GM12865 (cell line): Measurements from ENCODE around the gene KRT9.
"Not testable (repeated sequence)": the region's sequence is repeated elsewhere in the genome, so short reads cannot be mapped to it uniquely, and the experiment has no call there.

Experiments
- DNase-seq: peaks from one replicate; pipeline ENCODE4 v3.0.0; 2010; ENCODE audit warnings: low read depth
- H3K4me3 ChIP-seq: 2 replicates; pipeline ENCODE4 v1.5.1; 2011; ENCODE audit warnings: mild to moderate bottlenecking, low read depth, low read length, control low read depth
- CTCF ChIP-seq: IDR thresholded peaks from 2 replicates; pipeline ENCODE4 v1.5.1; 2011; ENCODE audit warnings: low read length, control low read depth, low read depth, inconsistent platforms; ENCODE audit not compliant: insufficient read depth; ENCODE audit errors: missing control alignments

The KRT9 gene

DNA sequence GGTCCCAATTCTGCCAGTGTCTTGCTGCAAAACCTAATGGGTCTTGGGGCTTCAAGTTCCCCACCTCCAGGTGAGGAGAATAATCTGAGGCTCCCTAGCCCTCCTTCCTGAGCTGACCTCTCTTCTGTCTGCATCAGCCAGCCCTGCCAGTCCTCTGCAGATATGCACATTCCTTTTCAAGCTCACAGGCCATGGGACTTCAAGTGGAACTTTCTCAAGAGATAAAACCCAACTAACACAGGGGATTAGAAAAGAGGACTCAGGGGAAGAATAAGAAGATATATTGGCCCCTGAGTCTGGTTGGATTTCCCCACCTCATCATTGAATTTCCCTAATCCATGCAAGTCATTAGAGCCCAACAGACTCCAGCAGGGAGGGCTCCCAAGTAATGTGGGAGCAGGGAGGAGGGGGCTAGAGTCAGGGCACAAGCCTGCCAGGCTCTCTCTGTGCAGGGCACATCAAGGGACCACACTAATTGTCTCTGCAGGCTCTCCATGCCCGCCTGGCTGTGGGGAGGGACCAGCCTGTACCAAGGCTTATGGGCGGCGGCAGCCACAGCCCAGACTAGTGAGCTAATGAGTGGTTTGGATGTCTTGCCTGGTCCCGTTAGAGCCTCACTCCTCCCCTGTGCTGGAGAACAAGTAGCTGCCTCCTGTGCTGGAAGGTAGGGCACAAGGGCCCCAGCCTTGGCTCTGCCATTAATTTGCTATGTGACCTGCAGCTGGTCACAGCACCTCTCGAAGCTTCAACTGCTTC is 13.6 kb upstream of the KRT9 start:
- TF ChIP-seq CTCF, result no peak
- DNase-seq, result no peak

DNA sequence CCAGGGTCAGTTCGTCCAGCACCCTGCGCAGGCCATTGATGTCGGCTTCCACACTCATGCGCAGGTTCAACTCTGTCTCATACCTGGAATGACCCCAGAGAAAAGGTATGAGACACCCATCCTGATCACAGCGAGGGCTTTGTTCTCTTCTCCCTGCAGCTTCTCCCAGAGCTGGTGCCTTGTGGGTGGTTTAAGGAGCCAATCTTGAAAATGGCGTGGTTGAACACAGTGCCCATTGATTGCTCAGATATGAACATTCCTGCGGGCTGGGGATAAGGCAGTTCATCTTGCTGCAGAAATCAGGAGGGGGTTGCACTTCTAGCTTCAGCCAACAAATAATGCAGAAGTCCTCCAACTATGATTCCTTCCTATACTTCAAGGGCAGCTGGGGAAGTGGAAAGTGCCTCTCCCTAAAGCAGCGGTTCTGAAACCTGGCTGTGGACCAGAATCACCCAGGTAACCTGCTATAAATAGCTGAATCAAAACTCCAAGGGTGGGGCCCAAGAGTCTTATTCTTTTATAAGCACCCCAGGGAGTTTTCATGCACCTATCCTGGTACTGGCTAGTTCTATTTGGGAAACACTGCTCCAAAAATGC is 12.6 kb upstream of the KRT9 start:
- H3K4me3 ChIP-seq, DNase-seq: not testable (repeated sequence)

More for the DNA sequence above, 13.6 kb upstream of the KRT9 start:
- no peak overlapping the region for H3K4me3 ChIP-seq

DNA sequence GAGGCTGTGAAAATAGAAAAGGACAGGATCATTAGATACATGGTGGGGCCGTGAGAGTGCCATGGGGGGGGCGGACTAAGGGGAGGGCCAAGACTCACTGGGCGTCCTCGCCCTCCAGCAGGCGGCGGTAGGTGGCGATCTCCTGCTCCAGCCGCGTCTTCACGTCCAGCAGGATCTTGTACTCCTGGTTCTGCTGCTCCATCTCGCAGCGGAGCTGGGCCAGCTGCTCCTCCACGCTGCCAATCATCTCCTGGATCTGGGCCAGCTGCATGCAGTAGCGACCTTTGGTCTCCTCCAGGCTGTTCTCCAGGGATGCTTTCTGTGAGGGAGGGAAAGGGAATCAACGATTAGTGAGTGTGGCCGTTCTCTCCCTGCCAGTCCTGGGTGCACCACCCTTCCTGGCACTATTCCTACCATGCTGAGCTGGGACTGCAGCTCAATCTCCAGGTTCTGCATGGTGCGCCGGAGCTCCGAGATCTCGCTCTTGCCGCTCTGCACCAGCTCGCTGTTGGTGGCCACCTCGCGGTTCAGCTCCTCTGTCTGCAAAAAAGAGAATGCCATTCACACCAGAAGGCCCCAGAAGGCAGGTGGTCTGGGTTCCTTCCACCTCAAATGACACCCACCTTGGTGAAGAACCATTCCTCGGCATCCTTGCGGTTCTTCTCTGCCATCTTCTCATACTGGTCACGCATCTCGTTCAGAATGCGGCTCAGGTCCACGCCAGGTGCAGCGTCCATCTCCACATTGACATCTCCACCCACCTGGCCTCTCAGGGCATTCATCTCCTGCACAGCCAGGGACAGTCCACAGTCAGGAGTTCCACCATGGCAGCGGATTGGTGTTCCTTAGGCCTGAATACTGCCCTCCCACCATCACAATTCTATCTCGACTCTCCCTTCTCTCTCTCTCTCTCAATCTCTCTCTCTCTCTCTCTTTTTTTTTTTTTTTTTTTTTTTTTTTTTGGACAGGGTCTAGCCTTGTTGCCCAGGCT is 11.6 kb upstream of the KRT9 start:
- TF ChIP-seq CTCF, result no peak
- no peak overlapping the region for H3K4me3 ChIP-seq
- DNase-seq, result no peak

GRCh38 chr17:41582061-41582968 is 10.5 kb upstream of the KRT9 start:
- H3K4me3 ChIP-seq, DNase-seq: not testable (repeated sequence)

- no peak for TF ChIP-seq CTCF
- H3K4me3 ChIP-seq, result no peak overlapping the region
- DNase-seq, result no peak
Measured at GRCh38 chr17:41581366-41582060, 9.7 kb upstream of the KRT9 start.

GRCh38 chr17:41580687-41581365 is 9.0 kb upstream of the KRT9 start:
- DNase-seq, result no peak
- H3K4me3 ChIP-seq, result no peak overlapping the region
- TF ChIP-seq CTCF, result no peak
